ENCODE results near the gene ALDOC. TPM values are rescaled to one million over a fixed set of nuclear protein-coding genes. Genes with fewer than 3 reads are reported as not detected.
A peak's percentile ranks its signal among the peaks of the same experiment; 100 is the strongest.

ALDOC gene
- total RNA-seq, 1 donor from 2014 or later = 10.3 TPM

DNA sequence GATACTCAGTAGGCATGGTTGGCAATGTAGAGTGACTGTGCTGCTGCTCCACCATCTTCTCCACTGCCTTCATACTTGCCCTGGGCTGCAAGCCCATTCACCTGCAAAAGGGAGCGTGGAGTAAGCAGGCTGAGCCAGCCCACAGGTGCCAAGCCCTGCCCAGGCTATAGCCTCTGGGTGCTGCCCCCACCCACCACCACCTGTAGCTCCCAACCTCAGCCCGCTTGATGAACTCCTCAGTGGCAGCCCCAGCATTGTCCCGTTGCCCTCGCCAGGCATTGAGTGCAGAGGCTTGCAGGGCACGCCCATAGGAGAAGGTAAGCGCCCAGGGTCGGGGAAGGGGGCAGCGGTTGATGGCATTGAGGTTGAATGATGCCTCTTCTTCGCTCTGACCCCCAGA, 3.2 kb downstream of the ALDOC start:
- Mint-ChIP-seq H3K36me3 (ENCODE audit: low read depth, unreplicated experiment) (peaks cover 10% of the 10 kb centered on the region), H3K4me3 (ENCODE audit: unreplicated experiment) (no peak overlapping the region), H3K9me3 (ENCODE audit: unreplicated experiment) (no peaks in the 10 kb centered on the region), H3K4me1 (ENCODE audit: low read depth, unreplicated experiment) (peaks cover 11% of the 10 kb centered on the region), H3K27me3 (ENCODE audit: low read depth, unreplicated experiment) (peaks cover 7% of the 10 kb centered on the region), H3K27ac (ENCODE audit: unreplicated experiment) (no peak overlapping the region)
- FAIRE-seq (no peak), DNase-seq (ENCODE audit: low read depth) (no peak)
- Histone ChIP-seq H3K4me3 (ENCODE audit: insufficient read depth, low read depth, low read length) (no peak overlapping the region), H2AFZ (ENCODE audit: low read depth, low read length) (no peak overlapping the region), H3K4me1 (ENCODE audit: insufficient read depth, low read length) (peaks cover 14% of the 10 kb centered on the region), H3K36me3 (ENCODE audit: insufficient read depth, low read length) (peaks cover 10% of the 10 kb centered on the region), H3K4me2 (ENCODE audit: low read length) (no peak overlapping the region), H3K27ac (ENCODE audit: low read depth, low read length) (no peak overlapping the region), H4K20me1 (ENCODE audit: insufficient read depth, low read length) (peaks cover 11% of the 10 kb centered on the region), H3K79me2 (ENCODE audit: insufficient read depth, low read length) (peaks cover 24% of the 10 kb centered on the region), H3K9ac (ENCODE audit: low read length) (no peak overlapping the region), H3K9me3 (ENCODE audit: insufficient read depth, low read depth, low read length) (no peaks in the 10 kb centered on the region), H3K27me3 (ENCODE audit: insufficient read depth, low read length) (no peaks in the 10 kb centered on the region)
- TF ChIP-seq, protein P1, sequence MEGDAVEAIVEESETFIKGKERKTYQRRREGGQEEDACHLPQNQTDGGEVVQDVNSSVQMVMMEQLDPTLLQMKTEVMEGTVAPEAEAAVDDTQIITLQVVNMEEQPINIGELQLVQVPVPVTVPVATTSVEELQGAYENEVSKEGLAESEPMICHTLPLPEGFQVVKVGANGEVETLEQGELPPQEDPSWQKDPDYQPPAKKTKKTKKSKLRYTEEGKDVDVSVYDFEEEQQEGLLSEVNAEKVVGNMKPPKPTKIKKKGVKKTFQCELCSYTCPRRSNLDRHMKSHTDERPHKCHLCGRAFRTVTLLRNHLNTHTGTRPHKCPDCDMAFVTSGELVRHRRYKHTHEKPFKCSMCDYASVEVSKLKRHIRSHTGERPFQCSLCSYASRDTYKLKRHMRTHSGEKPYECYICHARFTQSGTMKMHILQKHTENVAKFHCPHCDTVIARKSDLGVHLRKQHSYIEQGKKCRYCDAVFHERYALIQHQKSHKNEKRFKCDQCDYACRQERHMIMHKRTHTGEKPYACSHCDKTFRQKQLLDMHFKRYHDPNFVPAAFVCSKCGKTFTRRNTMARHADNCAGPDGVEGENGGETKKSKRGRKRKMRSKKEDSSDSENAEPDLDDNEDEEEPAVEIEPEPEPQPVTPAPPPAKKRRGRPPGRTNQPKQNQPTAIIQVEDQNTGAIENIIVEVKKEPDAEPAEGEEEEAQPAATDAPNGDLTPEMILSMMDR (IDR thresholded peaks at IDR 0.05; ENCODE audit: insufficient read depth, low read depth, low read length) = no peak
- no peak for TF ChIP-seq EZH2 (IDR thresholded peaks at IDR 0.05; ENCODE audit: insufficient read depth, low read length)

DNA sequence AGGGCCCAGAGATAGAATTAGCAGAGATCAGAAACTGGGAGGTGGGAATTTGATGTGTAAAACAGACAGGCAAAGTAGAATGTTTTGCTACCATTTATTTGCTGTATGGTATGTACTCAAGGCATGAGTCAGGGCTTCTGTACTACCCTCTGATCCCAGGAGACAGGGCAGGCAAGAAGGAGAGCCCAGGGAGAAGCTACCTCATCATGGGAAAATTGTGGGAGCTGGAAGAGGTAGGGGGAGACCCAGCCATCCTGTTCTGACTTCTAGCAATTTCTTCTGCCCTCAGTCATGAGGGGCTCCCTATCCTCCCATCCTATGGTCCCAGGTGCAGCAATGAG, 3.7 kb downstream of the ALDOC start:
- FAIRE-seq (no peak), DNase-seq (ENCODE audit: low read depth) (no peak)
- H2AFZ ChIP-seq (ENCODE audit: low read depth, low read length) = no peak overlapping the region
- H3K79me2 ChIP-seq (ENCODE audit: insufficient read depth, low read length) = peaks cover 26% of the 10 kb centered on the region
- Mint-ChIP-seq H3K27ac (ENCODE audit: unreplicated experiment) (no peak overlapping the region), H3K4me3 (ENCODE audit: unreplicated experiment) (peak overlapping the region; percentile 93), H3K9me3 (ENCODE audit: unreplicated experiment) (no peaks in the 10 kb centered on the region), H3K4me1 (ENCODE audit: low read depth, unreplicated experiment) (peaks cover 11% of the 10 kb centered on the region), H3K27me3 (ENCODE audit: low read depth, unreplicated experiment) (peaks cover 7% of the 10 kb centered on the region), H3K36me3 (ENCODE audit: low read depth, unreplicated experiment) (peaks cover 7% of the 10 kb centered on the region)
- no peaks in the 10 kb centered on the region for H3K27me3 ChIP-seq (ENCODE audit: insufficient read depth, low read length)
- peaks cover 11% of the 10 kb centered on the region for H4K20me1 ChIP-seq (ENCODE audit: insufficient read depth, low read length)
- no peak overlapping the region for H3K9ac ChIP-seq (ENCODE audit: low read length)
- H3K36me3 ChIP-seq (ENCODE audit: insufficient read depth, low read length) = peaks cover 6% of the 10 kb centered on the region
- no peak overlapping the region for H3K4me3 ChIP-seq (ENCODE audit: insufficient read depth, low read depth, low read length)
- H3K4me2 ChIP-seq (ENCODE audit: low read length) = no peak overlapping the region
- H3K4me1 ChIP-seq (ENCODE audit: insufficient read depth, low read length) = peaks cover 14% of the 10 kb centered on the region
- TF ChIP-seq, protein P1 (IDR thresholded peaks at IDR 0.05; ENCODE audit: insufficient read depth, low read depth, low read length) = no peak
- no peak for TF ChIP-seq EZH2 (IDR thresholded peaks at IDR 0.05; ENCODE audit: insufficient read depth, low read length)
- no peak overlapping the region for H3K27ac ChIP-seq (ENCODE audit: low read depth, low read length)
- H3K9me3 ChIP-seq (ENCODE audit: insufficient read depth, low read depth, low read length) = no peaks in the 10 kb centered on the region

DNA sequence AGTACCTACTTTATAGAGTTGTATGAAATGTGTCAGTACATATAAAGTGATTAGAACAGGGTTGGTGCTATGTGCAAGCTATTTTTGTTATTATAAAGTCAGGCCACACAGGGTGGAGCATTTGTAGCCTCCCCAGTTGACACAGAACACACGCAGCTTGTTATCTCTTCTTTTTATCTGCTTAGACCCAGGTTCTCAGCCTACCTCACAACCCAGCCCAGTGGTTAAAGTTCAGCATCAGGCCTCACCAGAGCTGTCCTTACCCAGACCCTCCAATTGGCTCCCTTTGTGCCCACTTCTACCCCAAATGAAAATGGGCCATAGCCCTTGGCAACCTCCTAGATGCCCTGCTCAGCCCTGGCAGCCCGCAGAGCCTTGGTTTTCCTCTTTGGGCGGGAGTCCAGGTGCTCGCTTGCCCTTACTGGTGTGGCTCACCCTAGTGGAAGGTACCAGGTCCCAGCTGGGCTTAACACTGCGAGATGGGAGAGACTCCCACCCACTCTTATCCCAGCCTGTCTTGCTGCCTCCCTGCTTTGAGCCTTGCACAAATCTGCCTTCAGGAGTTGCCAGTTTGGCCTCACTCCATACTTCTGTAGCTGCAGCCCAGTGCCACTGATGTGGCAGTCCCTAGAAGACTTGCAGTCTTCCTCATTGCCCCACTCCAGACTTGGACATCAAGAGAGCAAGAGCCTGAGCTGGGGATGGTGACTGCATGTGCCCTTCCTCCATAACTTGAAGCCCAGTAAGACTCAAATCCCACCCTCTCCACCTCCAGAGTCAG, 4.2 kb downstream of the ALDOC start:
- H3K36me3 Mint-ChIP-seq (ENCODE audit: low read depth, unreplicated experiment) = peaks cover 11% of the 10 kb centered on the region
- H3K4me2 ChIP-seq (ENCODE audit: low read length) = peak overlapping the region; percentile 96
- peak overlapping the region; percentile 93 for H3K4me3 Mint-ChIP-seq (ENCODE audit: unreplicated experiment)
- H3K4me3 ChIP-seq (ENCODE audit: insufficient read depth, low read depth, low read length) = peak overlapping the region; percentile 73
- H3K4me1 Mint-ChIP-seq (ENCODE audit: low read depth, unreplicated experiment) = peaks cover 11% of the 10 kb centered on the region
- H3K27ac ChIP-seq (ENCODE audit: low read depth, low read length) = no peak overlapping the region
- H3K9me3 Mint-ChIP-seq (ENCODE audit: unreplicated experiment) = no peaks in the 10 kb centered on the region
- no peak overlapping the region for H2AFZ ChIP-seq (ENCODE audit: low read depth, low read length)
- peaks cover 14% of the 10 kb centered on the region for H3K4me1 ChIP-seq (ENCODE audit: insufficient read depth, low read length)
- H3K36me3 ChIP-seq (ENCODE audit: insufficient read depth, low read length) = peaks cover under 1% of the 10 kb centered on the region
- no peak for TF ChIP-seq EZH2 (IDR thresholded peaks at IDR 0.05; ENCODE audit: insufficient read depth, low read length)
- TF ChIP-seq, protein P1 (IDR thresholded peaks at IDR 0.05; ENCODE audit: insufficient read depth, low read depth, low read length) = no peak
- H3K27ac Mint-ChIP-seq (ENCODE audit: unreplicated experiment) = no peak overlapping the region
- no peaks in the 10 kb centered on the region for H3K27me3 ChIP-seq (ENCODE audit: insufficient read depth, low read length)
- DNase-seq (ENCODE audit: low read depth) (no peak), FAIRE-seq (no peak)
- H3K9me3 ChIP-seq (ENCODE audit: insufficient read depth, low read depth, low read length) = no peaks in the 10 kb centered on the region
- H4K20me1 ChIP-seq (ENCODE audit: insufficient read depth, low read length) = peaks cover 15% of the 10 kb centered on the region
- H3K27me3 Mint-ChIP-seq (ENCODE audit: low read depth, unreplicated experiment) = peaks cover 7% of the 10 kb centered on the region
- H3K9ac ChIP-seq (ENCODE audit: low read length) = no peak overlapping the region
- H3K79me2 ChIP-seq (ENCODE audit: insufficient read depth, low read length) = peaks cover 26% of the 10 kb centered on the region

Measured in astrocyte (in vitro differentiated cells and primary cell).